NCI-H748 treated with DMSO at 0.1 percent for 48 hours (cell line): Measurements from ENCODE around the gene ATP1A2.
"Not testable (repeated sequence)": the region's sequence is repeated elsewhere in the genome, so short reads cannot be mapped to it uniquely, and the experiment has no call there.

Source experiments
- DNase-seq: peaks from one replicate; lab custom pipeline; 2025; lab: John Stamatoyannopoulos, UW

The ATP1A2 gene

DNA sequence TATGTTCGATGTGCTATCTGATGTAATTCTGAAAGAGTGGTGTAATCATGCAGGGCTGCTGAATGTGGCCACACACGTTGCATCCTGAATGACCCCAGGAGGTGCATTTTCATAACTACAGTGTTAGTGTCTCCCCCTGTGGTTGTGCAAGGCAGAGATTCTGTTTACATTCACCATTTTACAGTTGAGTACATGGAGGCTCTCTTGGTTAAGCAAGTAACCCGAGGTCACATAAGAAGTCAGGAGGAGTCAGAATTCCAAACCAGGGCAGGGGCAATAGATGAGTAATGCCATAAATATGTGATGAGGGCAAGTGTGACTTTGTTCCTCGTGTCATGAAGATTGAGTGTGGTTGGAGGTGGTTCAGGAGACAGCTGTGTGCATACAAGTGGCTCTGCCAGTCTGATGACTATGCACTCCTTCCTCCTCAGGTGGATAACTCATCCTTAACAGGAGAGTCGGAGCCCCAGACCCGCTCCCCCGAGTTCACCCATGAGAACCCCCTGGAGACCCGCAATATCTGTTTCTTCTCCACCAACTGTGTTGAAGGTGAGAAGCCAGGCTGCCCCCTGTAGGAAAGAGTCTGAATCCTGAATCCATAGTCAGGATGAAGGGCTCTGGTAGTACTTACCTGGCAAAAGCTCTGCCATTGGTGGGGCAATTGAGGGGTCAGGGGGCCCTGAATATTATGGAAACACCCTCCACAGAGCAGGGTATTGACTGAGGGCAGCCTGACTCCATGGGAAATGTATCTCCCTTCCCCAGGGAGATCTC, 9.3 kb downstream of the ATP1A2 start:
- DNase-seq, result no peak

DNA sequence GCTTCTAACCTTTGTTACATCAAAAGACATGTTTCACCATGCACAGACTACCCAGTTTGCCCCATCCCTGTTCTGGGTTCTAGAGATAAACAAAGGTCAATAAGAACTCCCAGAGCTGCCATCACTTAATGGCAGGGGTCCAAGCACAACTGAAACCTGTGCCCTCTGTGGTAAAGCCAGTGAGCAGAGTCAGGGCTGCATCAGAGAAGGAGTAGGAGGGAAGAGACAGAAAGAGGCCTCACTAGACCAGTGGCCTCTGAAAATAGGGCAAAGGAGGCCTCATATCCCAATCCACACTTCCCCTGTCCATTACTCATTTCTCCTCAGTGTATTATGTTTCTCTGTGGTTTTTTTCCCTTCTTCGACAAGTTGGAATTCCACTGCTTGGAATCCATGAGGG, 10.2 kb downstream of the ATP1A2 start:
- DNase-seq, result no peak

DNA sequence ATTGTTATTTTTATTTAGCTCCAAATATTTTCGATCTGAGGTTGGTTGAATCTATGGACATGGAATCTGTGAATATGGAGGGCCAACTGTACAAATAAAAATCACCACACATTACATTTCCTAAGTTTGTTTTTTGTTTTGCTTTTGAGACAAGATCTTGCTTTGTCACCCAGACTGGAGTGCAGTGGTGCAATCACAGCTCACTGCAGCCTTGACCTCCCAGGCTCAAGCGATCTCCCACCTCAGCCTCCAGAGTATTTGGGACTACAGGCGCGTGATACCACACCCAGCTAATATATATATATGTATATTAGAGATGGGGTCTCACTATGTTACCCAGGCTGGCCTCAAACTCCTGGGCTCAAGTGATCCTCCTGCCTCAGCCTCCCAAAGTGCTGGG, 10.8 kb downstream of the ATP1A2 start:
- DNase-seq, result not testable (repeated sequence)

DNA sequence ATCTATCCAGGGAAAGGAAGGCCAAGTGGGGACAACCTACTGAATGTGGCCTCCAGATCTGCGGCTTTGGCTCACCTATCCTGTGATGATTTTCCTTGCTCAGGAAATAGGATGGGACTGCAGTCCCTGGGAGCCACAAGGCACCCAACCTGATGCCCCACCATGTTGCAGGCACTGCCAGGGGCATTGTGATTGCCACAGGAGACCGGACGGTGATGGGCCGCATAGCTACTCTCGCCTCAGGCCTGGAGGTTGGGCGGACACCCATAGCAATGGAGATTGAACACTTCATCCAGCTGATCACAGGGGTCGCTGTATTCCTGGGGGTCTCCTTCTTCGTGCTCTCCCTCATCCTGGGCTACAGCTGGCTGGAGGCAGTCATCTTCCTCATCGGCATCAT, 11.8 kb downstream of the ATP1A2 start:
- no peak for DNase-seq

DNA sequence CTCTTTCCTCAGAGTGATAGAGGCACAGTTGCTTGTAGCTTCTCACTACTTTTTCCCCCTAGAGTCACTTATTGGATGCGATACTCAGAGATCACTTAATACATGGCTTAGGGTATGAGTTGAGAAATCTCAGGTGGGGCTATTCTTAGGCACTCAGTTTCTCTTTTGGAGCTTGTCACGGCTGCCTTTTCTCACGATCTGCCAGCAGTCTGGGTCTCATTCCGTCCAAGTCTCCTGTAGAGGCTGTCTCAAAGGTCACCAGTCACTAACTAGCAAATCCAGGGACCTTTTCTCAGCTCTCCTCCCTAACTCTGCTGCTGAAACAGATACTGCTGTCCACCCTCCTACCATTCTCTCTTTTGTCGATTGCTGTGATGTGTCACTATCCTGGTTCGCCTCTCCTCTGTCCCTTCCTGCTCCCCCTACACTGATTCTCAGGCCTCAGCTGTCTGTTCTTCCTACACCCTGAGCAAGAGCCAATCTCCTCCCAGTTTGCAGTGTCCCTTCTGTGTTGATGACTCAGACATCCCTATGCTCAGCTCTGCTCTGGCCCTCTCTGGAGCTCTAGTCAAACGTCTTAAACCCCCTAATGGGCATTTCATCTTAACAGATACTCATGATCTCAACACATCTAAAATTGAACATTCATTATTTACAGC, 12.4 kb downstream of the ATP1A2 start:
- no peak for DNase-seq

DNA sequence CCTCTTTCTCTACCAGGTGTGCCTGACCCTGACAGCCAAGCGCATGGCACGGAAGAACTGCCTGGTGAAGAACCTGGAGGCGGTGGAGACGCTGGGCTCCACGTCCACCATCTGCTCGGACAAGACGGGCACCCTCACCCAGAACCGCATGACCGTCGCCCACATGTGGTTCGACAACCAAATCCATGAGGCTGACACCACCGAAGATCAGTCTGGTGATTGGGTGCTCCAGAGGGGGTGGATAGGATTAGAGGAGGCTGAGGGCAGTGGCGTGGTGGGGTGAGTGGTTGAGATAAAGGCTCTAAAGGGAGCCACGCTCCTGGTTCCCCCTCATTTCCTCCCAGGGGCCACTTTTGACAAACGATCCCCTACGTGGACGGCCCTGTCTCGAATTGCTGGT, 13.1 kb downstream of the ATP1A2 start:
- no peak for DNase-seq

DNA sequence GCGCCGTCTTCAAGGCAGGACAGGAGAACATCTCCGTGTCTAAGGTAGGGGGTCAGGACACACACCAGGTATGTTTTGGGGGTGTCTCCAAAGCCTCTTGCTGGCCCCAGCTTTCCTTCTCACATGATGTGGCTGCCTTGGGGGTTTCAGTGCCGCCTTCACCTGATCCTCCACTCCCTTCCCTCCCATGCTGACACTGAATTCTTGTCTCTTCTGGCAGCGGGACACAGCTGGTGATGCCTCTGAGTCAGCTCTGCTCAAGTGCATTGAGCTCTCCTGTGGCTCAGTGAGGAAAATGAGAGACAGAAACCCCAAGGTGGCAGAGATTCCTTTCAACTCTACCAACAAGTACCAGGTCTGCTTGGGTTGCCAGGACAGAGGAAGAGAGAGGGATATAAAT, 13.5 kb downstream of the ATP1A2 start:
- DNase-seq, result no peak

DNA sequence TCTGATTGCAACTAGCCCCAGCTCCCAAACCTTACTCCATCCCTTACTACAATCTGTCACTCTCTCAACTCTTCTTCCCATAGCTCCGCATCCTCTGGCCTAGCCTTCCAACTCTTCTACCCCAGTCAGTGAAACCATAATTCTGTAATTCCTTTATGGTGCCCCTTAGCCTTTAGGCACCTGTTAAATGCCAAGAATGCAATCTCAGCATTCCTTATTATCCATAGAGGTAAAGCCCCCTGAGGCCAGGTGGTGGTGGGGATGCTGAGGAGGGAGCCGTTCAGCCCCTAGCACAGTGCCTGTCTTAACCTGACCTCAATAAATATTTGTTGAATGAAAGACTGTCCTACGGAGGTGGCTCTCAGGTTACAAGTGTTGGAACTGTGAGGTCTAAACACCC, 14.0 kb downstream of the ATP1A2 start:
- no peak for DNase-seq

DNA sequence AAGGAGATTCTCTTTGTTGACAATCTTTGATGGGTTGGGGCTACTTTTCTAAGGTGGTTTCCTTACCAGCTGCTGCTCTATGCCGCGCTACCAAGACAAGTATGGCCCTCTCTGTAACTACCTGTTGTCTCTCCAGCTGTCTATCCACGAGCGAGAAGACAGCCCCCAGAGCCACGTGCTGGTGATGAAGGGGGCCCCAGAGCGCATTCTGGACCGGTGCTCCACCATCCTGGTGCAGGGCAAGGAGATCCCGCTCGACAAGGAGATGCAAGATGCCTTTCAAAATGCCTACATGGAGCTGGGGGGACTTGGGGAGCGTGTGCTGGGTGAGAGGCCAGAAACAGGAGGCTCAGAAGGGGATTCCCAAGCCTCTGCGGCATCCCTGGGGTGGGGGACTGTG, 14.4 kb downstream of the ATP1A2 start:
- no peak for DNase-seq

DNA sequence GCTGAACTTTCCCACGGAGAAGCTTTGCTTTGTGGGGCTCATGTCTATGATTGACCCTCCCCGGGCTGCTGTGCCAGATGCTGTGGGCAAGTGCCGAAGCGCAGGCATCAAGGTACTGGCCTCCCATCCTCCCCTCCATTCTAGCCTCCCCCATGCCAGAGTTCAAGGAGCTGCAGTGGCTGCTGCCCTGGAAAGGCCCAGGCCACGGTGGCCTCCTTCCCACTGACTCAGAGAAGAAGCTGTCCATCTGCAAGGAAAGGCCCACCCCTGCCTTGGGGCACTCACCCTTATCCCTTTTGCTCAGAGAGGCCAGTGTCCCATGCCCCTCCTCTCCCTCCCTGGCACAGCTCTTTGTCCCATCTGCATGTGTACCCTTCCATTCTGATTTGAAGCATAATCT, 14.9 kb downstream of the ATP1A2 start:
- DNase-seq, result no peak

DNA sequence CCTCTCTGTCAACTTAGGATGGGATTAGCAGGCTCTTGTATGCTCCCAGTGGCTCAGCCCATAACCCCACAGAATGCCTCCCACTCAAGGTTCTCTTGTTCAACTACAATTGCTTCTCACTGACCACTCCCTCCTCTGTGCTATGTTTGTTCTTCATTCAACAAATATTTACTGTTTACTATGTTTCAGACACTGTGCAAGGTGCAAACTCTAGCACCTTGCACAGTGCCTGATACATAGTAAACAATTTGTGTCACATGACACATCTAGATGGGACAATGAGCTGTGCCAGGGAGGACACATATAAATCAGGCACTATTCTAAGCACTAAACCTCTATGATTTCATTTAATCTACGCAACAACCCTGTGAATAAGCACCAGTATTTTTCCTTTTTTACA, 15.4 kb downstream of the ATP1A2 start:
- no peak for DNase-seq

DNA sequence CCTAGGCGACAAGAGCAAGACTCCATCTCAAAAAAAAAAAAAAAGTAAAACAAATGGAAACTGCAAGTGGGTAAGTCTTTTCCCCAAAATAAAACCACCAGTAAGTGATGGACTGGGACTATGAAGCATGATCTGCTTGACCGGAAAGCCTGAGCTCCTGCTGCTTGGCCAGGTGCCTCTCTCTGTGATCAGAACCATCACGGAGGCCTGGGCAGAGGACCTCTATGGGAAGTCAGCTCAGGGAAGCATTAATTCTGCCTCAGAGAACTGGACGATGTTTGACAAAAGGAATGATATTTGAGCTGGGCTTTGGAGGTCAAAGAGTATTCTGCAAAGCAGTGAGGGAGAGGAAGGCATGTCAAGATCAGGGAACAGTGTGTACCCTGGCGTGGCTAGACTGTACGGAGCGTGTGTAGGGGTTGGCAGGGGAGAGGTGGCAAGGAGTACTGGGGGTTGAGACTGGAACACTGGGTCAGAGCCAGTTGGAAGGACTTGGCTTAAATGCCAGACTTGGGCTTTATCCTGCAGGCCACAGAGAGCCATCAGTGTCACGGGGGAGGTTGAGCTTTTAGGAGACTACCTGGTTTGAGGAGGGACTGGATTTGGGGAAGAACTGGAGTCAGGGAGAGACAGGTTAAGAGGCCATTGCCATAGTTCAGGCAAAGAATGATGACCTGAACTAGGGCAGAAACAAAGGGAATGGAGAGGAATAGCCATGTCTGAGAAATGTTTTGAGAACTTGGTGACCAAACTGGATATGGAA, 16.4 kb downstream of the ATP1A2 start:
- no peak for DNase-seq

DNA sequence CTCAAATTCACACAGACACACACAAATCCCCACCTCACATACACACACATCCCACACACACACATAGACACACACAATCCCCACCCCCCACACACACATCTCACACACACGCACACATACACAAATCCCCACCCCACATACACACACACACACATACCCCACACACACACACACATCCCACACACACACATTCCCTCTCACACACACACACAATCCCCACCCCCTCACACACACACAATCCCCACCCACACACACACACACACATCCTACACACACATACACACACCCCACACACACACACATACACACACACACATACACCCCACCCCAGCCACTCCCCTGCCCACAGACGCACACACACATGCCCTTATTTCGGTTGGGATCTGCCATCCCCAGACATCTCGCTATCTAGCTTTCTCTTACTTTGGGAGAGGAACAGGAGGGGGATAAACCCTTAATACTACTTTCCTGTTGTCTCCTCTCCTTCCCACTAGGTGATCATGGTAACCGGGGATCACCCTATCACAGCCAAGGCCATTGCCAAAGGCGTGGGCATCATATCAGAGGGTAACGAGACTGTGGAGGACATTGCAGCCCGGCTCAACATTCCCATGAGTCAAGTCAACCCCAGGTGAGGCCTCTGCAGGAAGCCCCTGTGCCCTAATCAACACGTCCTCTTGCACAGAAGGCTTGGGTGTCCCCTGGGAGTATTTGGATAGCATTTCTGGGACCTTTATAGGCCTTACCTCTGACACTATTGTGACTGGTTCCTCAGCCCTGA, 18.6 kb downstream of the ATP1A2 start:
- no peak for DNase-seq

DNA sequence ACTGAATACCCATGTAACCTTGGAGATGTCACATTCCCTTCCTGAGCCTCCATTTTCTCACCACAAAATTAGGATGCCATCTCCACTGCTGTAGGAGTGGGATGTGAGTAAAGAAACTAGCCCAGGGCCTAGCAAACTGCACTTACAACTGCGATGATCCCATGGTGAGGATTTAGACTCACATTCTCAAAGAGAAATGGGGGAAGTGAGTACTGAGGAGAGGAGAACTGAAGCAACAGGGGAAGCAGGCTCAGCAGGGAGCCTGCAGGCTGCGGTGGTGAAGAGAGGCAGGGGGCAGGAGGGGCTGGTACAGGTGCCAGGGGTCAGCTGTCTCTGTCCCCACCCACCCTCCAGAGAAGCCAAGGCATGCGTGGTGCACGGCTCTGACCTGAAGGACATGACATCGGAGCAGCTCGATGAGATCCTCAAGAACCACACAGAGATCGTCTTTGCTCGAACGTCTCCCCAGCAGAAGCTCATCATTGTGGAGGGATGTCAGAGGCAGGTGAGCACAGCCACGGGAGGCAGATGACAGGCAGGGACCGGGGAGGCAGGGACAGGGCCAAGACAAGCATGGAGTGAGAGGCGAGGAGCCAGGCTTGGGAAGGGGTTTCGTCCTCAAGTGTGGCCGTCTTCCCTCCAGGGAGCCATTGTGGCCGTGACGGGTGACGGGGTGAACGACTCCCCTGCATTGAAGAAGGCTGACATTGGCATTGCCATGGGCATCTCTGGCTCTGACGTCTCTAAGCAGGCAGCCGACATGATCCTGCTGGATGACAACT, 19.4 kb downstream of the ATP1A2 start:
- no peak for DNase-seq

DNA sequence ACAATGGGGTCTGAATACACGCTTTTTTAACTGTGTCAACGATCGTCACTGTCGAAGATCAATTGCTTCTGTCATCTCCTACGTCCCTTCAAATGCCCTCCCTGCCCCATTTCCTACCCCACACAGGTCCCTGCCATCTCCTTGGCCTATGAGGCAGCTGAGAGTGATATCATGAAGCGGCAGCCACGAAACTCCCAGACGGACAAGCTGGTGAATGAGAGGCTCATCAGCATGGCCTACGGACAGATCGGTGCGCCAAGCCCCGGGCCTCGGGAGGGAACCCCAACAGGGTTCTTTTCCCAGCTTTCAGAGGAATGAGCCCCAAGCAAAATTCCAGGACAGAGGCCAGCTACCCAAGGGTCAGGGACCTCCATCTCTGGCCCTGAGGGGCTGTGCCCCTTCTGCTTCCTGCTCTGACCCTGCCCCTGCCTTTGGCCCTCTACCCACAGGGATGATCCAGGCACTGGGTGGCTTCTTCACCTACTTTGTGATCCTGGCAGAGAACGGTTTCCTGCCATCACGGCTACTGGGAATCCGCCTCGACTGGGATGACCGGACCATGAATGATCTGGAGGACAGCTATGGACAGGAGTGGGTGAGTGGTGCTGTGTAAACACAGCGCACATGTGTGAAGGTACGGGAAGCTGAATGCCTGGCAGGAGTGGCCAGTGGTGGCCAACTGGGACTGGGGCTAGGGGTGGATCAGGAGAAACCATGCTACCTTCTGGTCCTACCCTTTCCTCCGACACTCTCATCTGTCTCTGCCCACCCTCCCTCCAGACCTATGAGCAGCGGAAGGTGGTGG, 20.8 kb downstream of the ATP1A2 start:
- DNase-seq, result no peak

DNA sequence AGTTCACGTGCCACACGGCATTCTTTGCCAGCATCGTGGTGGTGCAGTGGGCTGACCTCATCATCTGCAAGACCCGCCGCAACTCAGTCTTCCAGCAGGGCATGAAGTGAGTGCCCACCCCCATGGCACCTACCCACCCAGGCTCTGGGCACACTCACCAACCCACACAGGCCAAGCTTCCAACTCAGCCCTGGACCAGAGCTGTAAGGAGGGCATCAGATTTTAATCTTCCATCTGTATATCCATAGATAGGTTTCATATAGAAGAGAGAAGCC, 21.3 kb downstream of the ATP1A2 start:
- no peak for DNase-seq

DNA sequence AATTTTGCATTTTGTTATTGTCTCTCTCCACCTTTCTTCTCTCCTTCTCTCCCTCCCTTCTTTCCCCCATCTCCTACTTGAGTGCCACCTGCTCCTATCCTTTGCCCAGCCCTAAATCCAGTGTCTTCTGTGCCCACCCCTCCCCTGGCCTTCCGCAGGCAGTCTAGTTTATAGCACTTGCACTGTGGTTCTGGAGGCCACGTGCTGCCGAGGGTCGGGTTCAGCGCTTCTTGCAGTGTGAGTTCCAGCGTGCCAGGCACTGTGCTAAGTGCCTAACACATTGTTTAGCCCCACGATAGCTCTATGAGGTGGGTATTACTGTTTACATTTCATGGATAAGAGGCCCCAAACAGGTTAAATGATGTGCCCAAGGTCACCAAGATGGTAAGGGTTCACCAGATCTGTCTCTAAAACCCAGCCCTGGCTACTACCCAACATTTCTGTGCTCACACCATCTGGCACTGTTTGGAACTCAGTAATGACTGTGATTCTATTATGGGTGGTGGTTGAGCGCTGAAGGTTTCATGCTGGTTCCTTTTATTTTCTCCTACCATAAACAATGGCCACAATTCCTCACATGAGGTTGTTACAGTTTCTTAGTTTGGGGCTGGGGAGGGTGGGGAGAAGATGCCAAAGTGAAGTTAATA, 21.8 kb downstream of the ATP1A2 start:
- DNase-seq, result no peak

DNA sequence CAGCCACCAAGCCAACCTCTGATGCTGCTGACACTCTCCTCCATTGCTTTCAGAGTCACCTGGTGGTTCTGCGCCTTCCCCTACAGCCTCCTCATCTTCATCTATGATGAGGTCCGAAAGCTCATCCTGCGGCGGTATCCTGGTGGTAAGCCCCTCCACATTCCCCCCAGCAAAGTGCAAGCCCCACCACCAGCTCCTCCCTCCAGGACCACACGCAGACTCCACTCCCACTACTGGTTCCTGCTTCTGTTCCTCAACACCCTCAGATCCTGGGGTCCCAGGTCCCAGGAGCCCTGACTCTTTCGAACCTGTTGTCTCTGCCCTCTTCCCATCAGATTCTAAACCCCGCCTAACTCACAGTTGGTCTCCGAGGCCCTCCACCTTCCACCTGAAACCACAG, 24.3 kb downstream of the ATP1A2 start:
- DNase-seq, result no peak

DNA sequence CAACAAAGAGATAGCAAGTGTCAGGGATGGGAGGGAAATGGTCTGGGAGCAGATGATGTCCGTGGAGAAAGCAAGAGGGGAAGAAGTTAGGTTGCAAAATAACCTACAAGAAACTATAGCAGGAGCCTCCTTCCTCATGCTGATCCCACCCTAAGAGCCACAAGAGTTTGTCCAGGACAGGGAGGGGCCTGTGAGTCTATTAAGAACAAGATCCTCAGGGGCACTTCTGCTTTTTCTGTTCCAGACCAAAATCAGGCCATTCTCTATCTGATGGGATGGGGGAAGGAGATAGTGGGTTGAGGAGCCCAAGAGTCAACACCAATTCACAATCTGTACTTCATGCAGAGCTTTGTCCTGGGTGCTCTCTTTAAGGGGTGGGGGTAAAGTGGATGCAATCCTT, 28.1 kb downstream of the ATP1A2 start:
- no peak for DNase-seq

DNA sequence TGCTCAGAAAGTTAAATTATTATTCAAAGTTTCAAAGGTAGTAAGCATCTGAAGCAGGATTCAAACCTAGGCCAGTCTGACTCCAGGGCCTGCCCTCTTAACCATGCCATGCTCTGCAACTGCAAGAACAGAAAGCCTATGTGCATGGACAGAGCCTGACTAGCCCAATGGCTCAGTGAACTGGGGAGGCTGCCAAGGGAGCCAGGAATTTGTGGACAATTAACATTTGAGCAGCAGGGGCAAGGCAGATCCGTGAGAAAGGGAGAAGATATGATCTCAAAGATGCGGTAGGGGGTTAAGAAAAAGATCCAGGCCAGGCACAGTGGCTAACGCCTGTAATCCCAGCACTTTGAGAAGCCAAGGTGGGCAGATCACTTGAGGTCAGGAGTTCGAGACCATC, 29.4 kb downstream of the ATP1A2 start:
- no peak for DNase-seq

DNA sequence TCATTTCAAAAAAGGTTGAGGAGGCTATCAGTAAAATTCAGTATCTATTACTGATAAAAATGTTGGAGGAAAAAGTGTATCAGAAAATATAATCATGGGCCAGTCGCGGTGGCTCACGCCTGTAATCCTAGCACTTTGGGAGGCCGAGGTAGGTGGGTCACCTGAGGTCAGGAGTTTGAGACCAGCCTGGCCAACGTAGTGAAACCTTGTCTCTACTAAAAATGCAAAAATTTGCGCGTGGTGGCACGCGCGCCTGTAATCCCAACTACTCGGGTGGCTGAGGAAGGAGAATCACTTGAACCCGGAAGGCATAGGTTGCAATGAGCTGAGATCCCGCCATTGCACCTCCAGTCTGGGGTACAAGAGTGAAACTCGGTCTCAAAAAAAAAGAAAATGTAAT, 30.5 kb downstream of the ATP1A2 start:
- DNase-seq, result no peak
